Right lobe of liver (tissue), 6 donors: Measurements from ENCODE around the gene PXDN. TPM values are rescaled to one million over a fixed set of nuclear protein-coding genes. Genes with fewer than 3 reads are reported as not detected.

Experiments used
- ATAC-seq, 4 donors: fragments of 200-7000 bp; cut with Tn5 transposase; one replicate each; pipeline ENCODE4 v1.9.1; 2020; ENCODE audit warnings: mild to moderate bottlenecking in 4 of 4, moderate library complexity in 4 of 4
- DNase-seq, 3 donors: peaks; one replicate each; pipeline ENCODE4 v3.0.0-alpha.2; 2020
- H3K27ac ChIP-seq, 3 donors: fragments of 200-600 bp; one replicate each; pipeline ENCODE4 v1.8.0; 2022
- H3K27me3 ChIP-seq, 2 donors: fragments of 200-600 bp; one replicate each; pipeline ENCODE4 v1.8.0; 2022
- H3K36me3 ChIP-seq, 4 donors: fragments of 200-600 bp; sonication (generic) in 1 of 4; one replicate each; pipeline versions ENCODE4 v1.5.1 to v1.8.0; 2017 to 2022; ENCODE audit warnings: control low read depth in 1 of 4
- H3K4me1 ChIP-seq, 4 donors: fragments of 200-600 bp; sonication (generic) in 1 of 4; one replicate each; pipeline versions ENCODE4 v1.5.1 to v1.8.0; 2017 to 2022; ENCODE audit warnings: control low read depth in 1 of 4
- H3K4me3 ChIP-seq, 3 donors: fragments of 200-600 bp; one replicate each; pipeline ENCODE4 v1.8.0; 2022
- H3K9me3 ChIP-seq, 4 donors: fragments of 200-600 bp; sonication (generic) in 1 of 4; one replicate each; pipeline versions ENCODE4 v1.5.1 to v1.8.0; 2017 to 2022; ENCODE audit warnings: control low read depth in 1 of 4
- CTCF ChIP-seq, 4 donors: fragments of 200-600 bp in 3 of 4; fragments of 450-650 bp in 1 of 4; IDR thresholded peaks; one replicate each; pipeline versions ENCODE4 v1.5.1 to v1.8.0; 2016 to 2022; ENCODE audit warnings: antibody characterized with exemption in 4 of 4, mild to moderate bottlenecking in 2 of 4
- POLR2A ChIP-seq: fragments of 450-650 bp; IDR thresholded peaks from one replicate; pipeline ENCODE4 v1.6.1; 2017; ENCODE audit warnings: antibody characterized with exemption, mild to moderate bottlenecking
- WGBS: methylation state at CpG from one replicate; pipeline ENCODE4 v1.1.6; 2018; ENCODE audit warnings: low coverage, low lambda C conversion rate; ENCODE audit not compliant: insufficient coverage; ENCODE audit errors: missing lambda C conversion rate; 5-methylcytosine and 5-hydroxymethylcytosine counted together
- intact Hi-C, 2 donors: fragments of 100-400 bp; cut with DNase I; formaldehyde crosslinking; loops; one replicate each; pipeline versions ENCODE4 v1.11.2 to v1.14.1; 2022
- total RNA-seq, 6 experiments: library from RNA; depleted of rRNA in 2 of 6; stranded (reverse); fragments of >200 nt in 2 of 6; fragmentation: NEBNext Ultra II Directional in 3 of 6; extraction: Animal tissue kit (Norgen Biotek cat#: 25700) in 3 of 6; gene quantifications; one replicate each; pipeline versions ENCODE4 v1.1.0 to v1.2.4, GENCODE V29; 2016 to 2023
- donor health status: DM: no; HTN: yes; CAD: no.
- donor health status: DM: no; HTN: no; CAD: no.
- donor health status: DM: no; HTN: no; CAD: no.
- donor health status: DM: no; HTN: yes; CAD: no.
- donor health status: DM: no; HTN: yes; CAD: no.

PXDN gene
- total RNA-seq, 6 experiments from 2014 or later = 5.5 to 21.0 (median 11.4) TPM

GRCh38 chr2:1791685-1792435 is 47.5 kb upstream of the PXDN start:
- Histone ChIP-seq H3K4me3 (no peak overlapping the region), H3K36me3 (no peaks in the 10 kb centered on the region), H3K27me3 (no peaks in the 10 kb centered on the region), H3K27ac (no peak overlapping the region), H3K9me3 (no peaks in the 10 kb centered on the region), H3K4me1 (no peaks in the 10 kb centered on the region)
- DNase-seq = no peak
- intact Hi-C loops = no loop called here
- ATAC-seq = no peak
- 69% methylated on average over 15 of the region's 16 CpGs for WGBS
- TF ChIP-seq CTCF (IDR thresholded peaks at IDR 0.05) = no peak
- TF ChIP-seq POLR2A = no peak

- DNase-seq (no peak), ATAC-seq (no peak)
- TF ChIP-seq POLR2A = no peak
- no peak for TF ChIP-seq CTCF (IDR thresholded peaks at IDR 0.05)
- no peaks in the 10 kb centered on the region for H3K4me1 ChIP-seq
- H3K36me3 ChIP-seq = no peaks in the 10 kb centered on the region
- no peak overlapping the region for H3K4me3 ChIP-seq
- H3K27me3 ChIP-seq = no peaks in the 10 kb centered on the region
- no peak overlapping the region for H3K27ac ChIP-seq
- no peaks in the 10 kb centered on the region for H3K9me3 ChIP-seq
- intact Hi-C loops = no loop called here
- WGBS = 66% methylated on average over 6 of the region's 6 CpGs
Measured at GRCh38 chr2:1791006-1791605, 46.8 kb upstream of the PXDN start.

- intact Hi-C loops = no loop called here
- H3K27ac ChIP-seq = no peak overlapping the region
- H3K27me3 ChIP-seq = no peaks in the 10 kb centered on the region
- no peak overlapping the region for H3K4me3 ChIP-seq
- no peaks in the 10 kb centered on the region for H3K9me3 ChIP-seq
- no peaks in the 10 kb centered on the region for H3K36me3 ChIP-seq
- TF ChIP-seq POLR2A (no peak), CTCF (IDR thresholded peaks at IDR 0.05) (no peak)
- DNase-seq (no peak), ATAC-seq (no peak)
- no peaks in the 10 kb centered on the region for H3K4me1 ChIP-seq
- 47% methylated on average over 6 of the region's 6 CpGs for WGBS
Measured at GRCh38 chr2:1790473-1790872, 46.2 kb upstream of the PXDN start.

GRCh38 chr2:1789610-1790009 is 45.3 kb upstream of the PXDN start:
- Histone ChIP-seq H3K27ac (no peak overlapping the region), H3K9me3 (no peaks in the 10 kb centered on the region), H3K36me3 (no peaks in the 10 kb centered on the region), H3K4me3 (no peak overlapping the region), H3K27me3 (no peaks in the 10 kb centered on the region), H3K4me1 (no peaks in the 10 kb centered on the region)
- DNase-seq = no peak
- 81% methylated on average over 9 of the region's 11 CpGs for WGBS
- TF ChIP-seq POLR2A (no peak), CTCF (IDR thresholded peaks at IDR 0.05) (no peak)
- no peak for ATAC-seq
- intact Hi-C loops = no loop called here
